ENCODE results near the gene MAD2L1BP.
"Not testable (repeated sequence)": the region's sequence is repeated elsewhere in the genome, so short reads cannot be mapped to it uniquely, and the experiment has no call there.

The MAD2L1BP gene

DNA sequence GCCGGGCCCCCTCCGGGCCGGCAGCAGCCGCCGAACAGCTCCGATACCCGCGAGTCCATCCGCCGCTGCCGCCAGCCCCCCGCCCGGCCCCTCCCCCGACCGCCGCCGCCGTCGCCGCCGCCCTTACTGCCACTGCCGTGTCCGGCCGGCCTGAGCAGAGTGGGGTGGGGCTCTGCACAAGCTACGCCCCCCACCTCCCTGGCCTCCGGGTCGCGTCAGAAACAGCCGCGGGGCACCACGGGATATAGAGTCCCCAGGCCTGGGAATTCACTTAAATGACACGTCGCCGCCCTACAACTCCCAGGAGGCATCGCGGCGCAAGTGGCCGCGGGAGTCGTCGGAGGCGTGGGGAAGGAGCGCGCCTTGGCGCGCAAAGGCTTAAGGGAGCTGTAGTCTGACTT is 6.5 kb upstream of the MAD2L1BP start, which contains the start of gene GTPBP2:
TSS of gene GTPBP2 (minus strand) at position 161 of the 401 bp plus-strand sequence. CDS start at position 59, 102 bp downstream.
- Mint-ChIP-seq H3K9me3 (no peaks in the 10 kb centered on the region), H3K27me3 (ENCODE audit: low read depth, poor library complexity) (no peaks in the 10 kb centered on the region), H3K27ac (peak within 1 kb of the TSS; percentile 100), H3K4me3 (peak within 1 kb of the TSS; percentile 99), H3K4me1 (peaks cover 39% of the 10 kb centered on the region), H3K36me3 (ENCODE audit: low read depth) (peaks cover 27% of the 10 kb centered on the region)
- TF ChIP-seq CTCF (IDR thresholded peaks at IDR 0.05): no peak
- DNase-seq: peak; percentile 97

GRCh38 chr6:43629505-43630300 is 5.9 kb upstream of the MAD2L1BP start:
- Mint-ChIP-seq H3K27me3 (ENCODE audit: low read depth, poor library complexity) (no peaks in the 10 kb centered on the region), H3K9me3 (no peaks in the 10 kb centered on the region)

GRCh38 chr6:43630980-43631619 is 4.5 kb upstream of the MAD2L1BP start:
- Mint-ChIP-seq H3K4me3 (no peak overlapping the region), H3K36me3 (ENCODE audit: low read depth) (peaks cover 16% of the 10 kb centered on the region), H3K27me3 (ENCODE audit: low read depth, poor library complexity) (no peaks in the 10 kb centered on the region), H3K4me1 (peaks cover 54% of the 10 kb centered on the region), H3K9me3 (no peaks in the 10 kb centered on the region), H3K27ac (peak overlapping the region; percentile 89)
- no peak for DNase-seq
- TF ChIP-seq CTCF (IDR thresholded peaks at IDR 0.05): no peak

More at GRCh38 chr6:43629505-43630300, 5.9 kb upstream of the MAD2L1BP start:
- H3K36me3 Mint-ChIP-seq (ENCODE audit: low read depth): peaks cover 27% of the 10 kb centered on the region
- TF ChIP-seq CTCF (IDR thresholded peaks at IDR 0.05): no peak
- H3K27ac Mint-ChIP-seq: peak overlapping the region; percentile 100
- peak; percentile 90 for DNase-seq
- peaks cover 40% of the 10 kb centered on the region for H3K4me1 Mint-ChIP-seq
- H3K4me3 Mint-ChIP-seq: peak overlapping the region; percentile 99

GRCh38 chr6:43633002-43633401 is 2.6 kb upstream of the MAD2L1BP start:
- not testable (repeated sequence) for H3K4me3 Mint-ChIP-seq
- H3K4me1 Mint-ChIP-seq: peaks cover 54% of the 10 kb centered on the region

GRCh38 chr6:43634702-43635303 is 837 bp upstream of the MAD2L1BP start:
- Mint-ChIP-seq H3K9me3 (no peaks in the 10 kb centered on the region), H3K4me1 (peaks cover 57% of the 10 kb centered on the region), H3K36me3 (ENCODE audit: low read depth) (peaks cover 13% of the 10 kb centered on the region), H3K4me3 (peak overlapping the region; percentile 99), H3K27me3 (ENCODE audit: low read depth, poor library complexity) (no peaks in the 10 kb centered on the region), H3K27ac (peak overlapping the region; percentile 47)
- DNase-seq: no peak
- no peak for TF ChIP-seq CTCF (IDR thresholded peaks at IDR 0.05)

More at GRCh38 chr6:43633002-43633401, 2.6 kb upstream of the MAD2L1BP start:
- not testable (repeated sequence) for H3K36me3 Mint-ChIP-seq (ENCODE audit: low read depth); H3K27ac Mint-ChIP-seq; DNase-seq; H3K27me3 Mint-ChIP-seq (ENCODE audit: low read depth, poor library complexity); H3K9me3 Mint-ChIP-seq

DNA sequence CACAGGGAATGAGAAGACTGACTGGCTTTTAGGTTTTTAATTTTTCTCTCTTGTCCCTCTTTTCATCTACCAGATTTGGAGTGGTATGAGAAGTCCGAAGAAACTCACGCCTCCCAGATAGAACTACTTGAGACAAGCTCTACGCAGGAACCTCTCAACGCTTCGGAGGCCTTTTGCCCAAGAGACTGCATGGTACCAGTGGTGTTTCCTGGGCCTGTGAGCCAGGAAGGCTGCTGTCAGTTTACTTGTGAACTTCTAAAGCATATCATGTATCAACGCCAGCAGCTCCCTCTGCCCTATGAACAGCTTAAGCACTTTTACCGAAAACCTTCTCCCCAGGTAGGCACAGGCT is 644 bp downstream of the MAD2L1BP start:
- H3K27me3 Mint-ChIP-seq (ENCODE audit: low read depth, poor library complexity): no peaks in the 10 kb centered on the region
- no peaks in the 10 kb centered on the region for H3K9me3 Mint-ChIP-seq
- peak overlapping the region; percentile 99 for H3K4me3 Mint-ChIP-seq
- no peak for DNase-seq
- peaks cover 28% of the 10 kb centered on the region for H3K36me3 Mint-ChIP-seq (ENCODE audit: low read depth)
- peak overlapping the region; percentile 69 for H3K27ac Mint-ChIP-seq
- TF ChIP-seq CTCF (IDR thresholded peaks at IDR 0.05): no peak
- H3K4me1 Mint-ChIP-seq: peaks cover 46% of the 10 kb centered on the region

Measured in nephron progenitor cell (in vitro differentiated cells).